IMR-90 (cell line): Measurements from ENCODE around the gene ERG28. TPM values are rescaled to one million over a fixed set of nuclear protein-coding genes. Genes with fewer than 3 reads are reported as not detected.

ENCODE experiments used
- ATAC-seq: fragments of 200-7000 bp; cut with Tn5 transposase; 2 replicates; pipeline ENCODE4 v1.9.1; 2020; ENCODE audit warnings: low read depth, mild to moderate bottlenecking, moderate library complexity
- BruUV-seq: library from RNA; stranded (reverse); fragments of 400-500 nt; replicated peaks from 2 replicates; lab custom pipeline; 2021; lab: Mats Ljungman, UMichigan
- CTCF ChIA-PET: fragments of 300-600 bp; formaldehyde crosslinking; extraction: SDS; loops from one replicate; lab custom pipeline; 2021; ENCODE audit warnings: antibody characterized with exemption; lab: Yijun Ruan, JAX
- POLR2A ChIA-PET: fragments of 300-600 bp; sonication (Branson Sonifier 250); formaldehyde crosslinking; loops from one replicate; lab custom pipeline; 2022; ENCODE audit warnings: antibody characterized with exemption; ENCODE audit not compliant: unreplicated experiment; lab: Charles Lee
- DNase-seq: peaks from one replicate; pipeline ENCODE4 v3.0.0; 2013
- H2AFZ ChIP-seq: replicated peaks from 2 replicates; pipeline ENCODE3; 2013; ENCODE audit warnings: low read length, mild to moderate bottlenecking; ENCODE audit not compliant: poor library complexity
- H2AK5ac ChIP-seq: 2 replicates; pipeline ENCODE4 v1.6.1; 2013; ENCODE audit warnings: low read depth, low read length, inconsistent platforms
- H2AK9ac ChIP-seq: replicated peaks from 2 replicates; pipeline ENCODE3; 2013; ENCODE audit warnings: mild to moderate bottlenecking, low read depth, low read length, moderate library complexity; ENCODE audit not compliant: poor library complexity
- H2BK120ac ChIP-seq: 2 replicates; pipeline ENCODE4 v1.6.1; 2013; ENCODE audit warnings: low read depth, low read length, inconsistent platforms
- H2BK15ac ChIP-seq: 3 replicates; pipeline ENCODE4 v1.6.1; 2013; ENCODE audit warnings: low read depth, low read length, inconsistent platforms
- H2BK20ac ChIP-seq: 2 replicates; pipeline ENCODE4 v1.6.1; 2013; ENCODE audit warnings: low read depth, mild to moderate bottlenecking, inconsistent platforms, low read length, moderate library complexity
- H2BK5ac ChIP-seq: 2 replicates; pipeline ENCODE4 v1.6.1; 2013; ENCODE audit warnings: mild to moderate bottlenecking, low read depth, low read length, inconsistent platforms; ENCODE audit not compliant: poor library complexity, severe bottlenecking
- H3K14ac ChIP-seq: replicated peaks from 2 replicates; pipeline ENCODE4 v1.6.1; 2013; ENCODE audit warnings: low read depth, low read length, inconsistent platforms
- H3K18ac ChIP-seq: 2 replicates; pipeline ENCODE4 v1.6.1; 2013; ENCODE audit warnings: low read depth, low read length, control low read depth
- H3K23ac ChIP-seq: 2 replicates; pipeline ENCODE4 v1.6.1; 2013; ENCODE audit warnings: low read depth, low read length, inconsistent platforms
- H3K27ac ChIP-seq: 2 replicates; pipeline ENCODE4 v1.5.1; 2013; ENCODE audit warnings: mild to moderate bottlenecking, control low read depth, low read length; ENCODE audit not compliant: insufficient read depth
- H3K27me3 ChIP-seq: 2 replicates; pipeline ENCODE4 v1.6.1; 2013; ENCODE audit warnings: low read length; ENCODE audit not compliant: control insufficient read depth, insufficient read depth
- H3K36me3 ChIP-seq: 2 replicates; pipeline ENCODE4 v1.6.1; 2013; ENCODE audit warnings: low read length, mixed read lengths; ENCODE audit not compliant: control insufficient read depth, insufficient read depth
- H3K4ac ChIP-seq: 2 replicates; pipeline ENCODE4 v1.6.1; 2013; ENCODE audit warnings: low read depth, low read length, inconsistent platforms
- H3K4me1 ChIP-seq: 2 replicates; pipeline ENCODE4 v1.6.1; 2013; ENCODE audit warnings: low read length, mixed read lengths; ENCODE audit not compliant: control insufficient read depth, insufficient read depth
- H3K4me2 ChIP-seq: 2 replicates; pipeline ENCODE4 v1.6.1; 2013; ENCODE audit warnings: low read depth, mild to moderate bottlenecking, control low read depth, low read length, moderate library complexity
- H3K4me3 ChIP-seq: 2 replicates; pipeline ENCODE4 v1.5.1; 2013; ENCODE audit warnings: low read depth, mild to moderate bottlenecking, control low read depth, low read length, moderate library complexity; ENCODE audit not compliant: insufficient read depth
- H3K56ac ChIP-seq: 2 replicates; pipeline ENCODE4 v1.6.1; 2013; ENCODE audit warnings: low read length, inconsistent platforms; ENCODE audit not compliant: insufficient read depth; ENCODE audit errors: extremely low read depth
- H3K79me1 ChIP-seq, 2 experiments: 2 replicates each; pipeline ENCODE4 v1.6.1; 2013; ENCODE audit warnings: low read length in 2 of 2, inconsistent platforms in 1 of 2, low read depth in 1 of 2
- H3K9ac ChIP-seq: 2 replicates; pipeline ENCODE4 v1.6.1; 2013; ENCODE audit warnings: low read depth, low read length, control low read depth
- H3K9me1 ChIP-seq: 2 replicates; pipeline ENCODE4 v1.6.1; 2013; ENCODE audit warnings: low read length, inconsistent platforms; ENCODE audit not compliant: insufficient read depth
- H3K9me3 ChIP-seq: 2 replicates; pipeline ENCODE4 v1.6.1; 2013; ENCODE audit warnings: low read length; ENCODE audit not compliant: control insufficient read depth, insufficient read depth
- H4K20me1 ChIP-seq: 2 replicates; pipeline ENCODE4 v1.6.1; 2013; ENCODE audit warnings: low read length, inconsistent platforms; ENCODE audit not compliant: insufficient read depth
- H4K5ac ChIP-seq: 2 replicates; pipeline ENCODE4 v1.6.1; 2013; ENCODE audit warnings: mild to moderate bottlenecking, low read depth, low read length, control low read depth
- H4K8ac ChIP-seq, 2 experiments: 2 replicates each; pipeline ENCODE4 v1.6.1; 2013; ENCODE audit warnings: low read depth in 2 of 2, low read length in 2 of 2, control low read depth in 1 of 2, inconsistent platforms in 1 of 2
- H4K91ac ChIP-seq: 2 replicates; pipeline ENCODE4 v1.6.1; 2013; ENCODE audit warnings: low read depth, low read length, inconsistent platforms; ENCODE audit not compliant: insufficient read depth
- BHLHE40 ChIP-seq: fragments of 150-350 bp; IDR thresholded peaks from 2 replicates; pipeline ENCODE4 v1.6.1; 2016; ENCODE audit warnings: mild to moderate bottlenecking, low read depth, low read length
- CEBPB ChIP-seq: IDR thresholded peaks from 2 replicates; pipeline ENCODE4 v1.6.1; 2012; ENCODE audit warnings: low read depth, low read length, improper control_type of control experiment
- CHD1 ChIP-seq: IDR thresholded peaks from 2 replicates; pipeline ENCODE4 v1.6.1; 2012; ENCODE audit warnings: low read depth, low read length, improper control_type of control experiment
- ELK1 ChIP-seq: fragments of 150-350 bp; IDR thresholded peaks from 2 replicates; pipeline ENCODE4 v1.6.1; 2016; ENCODE audit warnings: low read depth, mild to moderate bottlenecking, low read length, moderate library complexity, borderline replicate concordance
- FOS ChIP-seq: fragments of 150-350 bp; IDR thresholded peaks from 2 replicates; pipeline ENCODE4 v1.6.1; 2016; ENCODE audit warnings: low read depth, low read length
- MAFK ChIP-seq: IDR thresholded peaks from 2 replicates; pipeline ENCODE4 v1.6.1; 2012; ENCODE audit warnings: low read depth, low read length, improper control_type of control experiment
- MAZ ChIP-seq: IDR thresholded peaks from 2 replicates; pipeline ENCODE4 v1.6.1; 2012; ENCODE audit warnings: low read depth, mild to moderate bottlenecking, low read length, improper control_type of control experiment, moderate library complexity, borderline replicate concordance
- MXI1 ChIP-seq: IDR thresholded peaks from 2 replicates; pipeline ENCODE4 v1.6.1; 2012; ENCODE audit warnings: low read depth, mild to moderate bottlenecking, low read length, moderate library complexity, borderline replicate concordance
- NFE2L2 ChIP-seq: fragments of 150-350 bp; IDR thresholded peaks from 2 replicates; pipeline ENCODE4 v1.6.1; 2016; ENCODE audit warnings: low read depth, mild to moderate bottlenecking, low read length
- POLR2A ChIP-seq: IDR thresholded peaks from 2 replicates; pipeline ENCODE4 v1.6.1; 2012; ENCODE audit warnings: mild to moderate bottlenecking, low read depth, low read length
- RAD21 ChIP-seq: IDR thresholded peaks from 2 replicates; pipeline ENCODE4 v1.6.1; 2012; ENCODE audit warnings: low read length, improper control_type of control experiment
- RCOR1 ChIP-seq: IDR thresholded peaks from 2 replicates; pipeline ENCODE4 v1.6.1; 2012; ENCODE audit warnings: mild to moderate bottlenecking, low read length, improper control_type of control experiment; ENCODE audit not compliant: insufficient replicate concordance
- RFX5 ChIP-seq: IDR thresholded peaks from 2 replicates; pipeline ENCODE4 v1.8.0; 2012; ENCODE audit warnings: low read depth, mild to moderate bottlenecking, low read length, moderate library complexity
- SMC3 ChIP-seq: fragments of 150-350 bp; IDR thresholded peaks from 2 replicates; pipeline ENCODE4 v1.6.1; 2016; ENCODE audit warnings: low read depth, mild to moderate bottlenecking, antibody characterized with exemption, low read length, moderate library complexity
- USF2 ChIP-seq: fragments of 150-350 bp; IDR thresholded peaks from 2 replicates; pipeline ENCODE4 v1.6.1; 2017; ENCODE audit warnings: mild to moderate bottlenecking, antibody characterized with exemption, low read length, low read depth
- WGBS, 2 experiments: methylation state at CpG; one replicate each; pipeline versions ENCODE4 v1.1.5 to v1.1.7; 2013; ENCODE audit warnings: missing lambda C conversion rate in 2 of 2; ENCODE audit not compliant: insufficient read length in 1 of 2; ENCODE audit errors: extremely low coverage in 2 of 2; 5-methylcytosine and 5-hydroxymethylcytosine counted together
- dilution Hi-C: fragments of 300-500 bp; cut with HindIII; formaldehyde crosslinking; loops from one replicate; pipeline ENCODE4 v1.14.3; 2018; ENCODE audit warnings: low sequenced_read_pairs; ENCODE audit not compliant: unreplicated experiment
- in situ Hi-C: fragments of 300-500 bp; cut with MboI; formaldehyde crosslinking; loops from 3 replicates; pipeline ENCODE4 v1.14.3; 2019; ENCODE audit warnings: low sequenced_read_pairs, inconsistent platforms, mixed read lengths
- intact Hi-C: fragments of 100-400 bp; cut with micrococcal nuclease; formaldehyde crosslinking; loops from 2 replicates; pipeline ENCODE4 v1.10.0; 2022
- polyA plus RNA-seq, 3 experiments: library from polyadenylated mRNA; depleted of rRNA; stranded (reverse); fragments of >200 nt; gene quantifications; 2 replicates each; pipeline ENCODE4 v1.2.3, GENCODE V29; 2012; ENCODE audit warnings: low replicate concordance in 1 of 3
- total RNA-seq: library from RNA; depleted of rRNA; stranded (reverse); fragments of >200 nt; gene quantifications from 2 replicates; pipeline ENCODE4 v1.2.3, GENCODE V29; 2012
- TF ChIP-seq, protein P1 (sequence below): conservative IDR thresholded peaks from 2 replicates; pipeline ENCODE4 v1.5.1; 2012; ENCODE audit warnings: mild to moderate bottlenecking, low read depth, low read length, improper control_type of control experiment

The ERG28 gene
- total and polyA plus RNA-seq, 2 of the 4 experiments (the other 2 are of a cell fraction): 0.90 to 15.4 TPM

- POLR2A ChIA-PET: no interaction called here
- dilution Hi-C loops: no loop called here
Observed at GRCh38 chr14:75627406-75627805, 33.3 kb downstream of the ERG28 start.

More at GRCh38 chr14:75627406-75627805, 33.3 kb downstream of the ERG28 start:
- CTCF ChIA-PET: no interaction called here
- no peak overlapping the region for H2AK5ac ChIP-seq
- no peak overlapping the region for H2AK9ac ChIP-seq
- WGBS, 2 experiments: no CpG with 5 or more reads among the region's 4 CpGs
- H3K9me3 ChIP-seq: no peaks in the 10 kb centered on the region
- H3K36me3 ChIP-seq: no peaks in the 10 kb centered on the region
- H3K9me1 ChIP-seq: no peaks in the 10 kb centered on the region
- H3K27ac ChIP-seq: no peak overlapping the region
- H3K56ac ChIP-seq: no peak overlapping the region
- ATAC-seq (no peak), DNase-seq (no peak)
- H2BK120ac ChIP-seq: no peak overlapping the region
- no peak overlapping the region for H2BK20ac ChIP-seq
- no peak overlapping the region for H2BK5ac ChIP-seq
- no peak overlapping the region for H3K18ac ChIP-seq
- no peak overlapping the region for H4K91ac ChIP-seq
- no peak overlapping the region for H3K9ac ChIP-seq
- no peak overlapping the region for H4K5ac ChIP-seq
- no peak overlapping the region for H3K4ac ChIP-seq
- H3K23ac ChIP-seq: no peak overlapping the region
- in situ Hi-C loops (no loop called here), intact Hi-C loops (no loop called here)
- H4K8ac ChIP-seq: no peak overlapping the region
- BruUV-seq: no TSS peak
- no peak overlapping the region for H2AFZ ChIP-seq
- no peaks in the 10 kb centered on the region for H4K20me1 ChIP-seq
- H3K4me3 ChIP-seq: no peak overlapping the region
- no peak for TF ChIP-seq ELK1
- no peak for TF ChIP-seq MXI1
- no peak for TF ChIP-seq CEBPB
- no peak for TF ChIP-seq MAFK
- TF ChIP-seq, protein P1, sequence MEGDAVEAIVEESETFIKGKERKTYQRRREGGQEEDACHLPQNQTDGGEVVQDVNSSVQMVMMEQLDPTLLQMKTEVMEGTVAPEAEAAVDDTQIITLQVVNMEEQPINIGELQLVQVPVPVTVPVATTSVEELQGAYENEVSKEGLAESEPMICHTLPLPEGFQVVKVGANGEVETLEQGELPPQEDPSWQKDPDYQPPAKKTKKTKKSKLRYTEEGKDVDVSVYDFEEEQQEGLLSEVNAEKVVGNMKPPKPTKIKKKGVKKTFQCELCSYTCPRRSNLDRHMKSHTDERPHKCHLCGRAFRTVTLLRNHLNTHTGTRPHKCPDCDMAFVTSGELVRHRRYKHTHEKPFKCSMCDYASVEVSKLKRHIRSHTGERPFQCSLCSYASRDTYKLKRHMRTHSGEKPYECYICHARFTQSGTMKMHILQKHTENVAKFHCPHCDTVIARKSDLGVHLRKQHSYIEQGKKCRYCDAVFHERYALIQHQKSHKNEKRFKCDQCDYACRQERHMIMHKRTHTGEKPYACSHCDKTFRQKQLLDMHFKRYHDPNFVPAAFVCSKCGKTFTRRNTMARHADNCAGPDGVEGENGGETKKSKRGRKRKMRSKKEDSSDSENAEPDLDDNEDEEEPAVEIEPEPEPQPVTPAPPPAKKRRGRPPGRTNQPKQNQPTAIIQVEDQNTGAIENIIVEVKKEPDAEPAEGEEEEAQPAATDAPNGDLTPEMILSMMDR: no peak
- no peak for TF ChIP-seq FOS
- no peak for TF ChIP-seq CHD1
- no peak for TF ChIP-seq RAD21
- TF ChIP-seq USF2: no peak
- TF ChIP-seq RCOR1: no peak
- no peak for TF ChIP-seq BHLHE40
- no peak for TF ChIP-seq MAZ
- no peak for TF ChIP-seq SMC3
- no peak for TF ChIP-seq POLR2A
- no peak for TF ChIP-seq RFX5
- no peak for TF ChIP-seq NFE2L2
- no peak overlapping the region for H2BK15ac ChIP-seq
- H3K79me1 ChIP-seq: no peaks in the 10 kb centered on the region
- H3K4me1 ChIP-seq: no peaks in the 10 kb centered on the region
- H3K27me3 ChIP-seq: peaks cover 13% of the 10 kb centered on the region
- H3K4me2 ChIP-seq: no peak overlapping the region
- no peak overlapping the region for H3K14ac ChIP-seq
